Liver (tissue), 9 donors: ENCODE results near the gene ALX3. TPM values are rescaled to one million over a fixed set of nuclear protein-coding genes. Genes with fewer than 3 reads are reported as not detected.

Experiments used
- DNase-seq: peaks from one replicate; pipeline ENCODE4 v3.0.0-alpha.2; 2017; ENCODE audit warnings: low spot score
- H3K27ac ChIP-seq, 2 donors: one replicate each; pipeline ENCODE4 v1.7.0; 2013; ENCODE audit warnings: inconsistent platforms in 2 of 2, low read length in 2 of 2, control low read depth in 1 of 2, low read depth in 1 of 2, mild to moderate bottlenecking in 1 of 2
- H3K27me3 ChIP-seq, 4 donors: one replicate each; pipeline versions ENCODE4 v1.6.1 to v1.7.0; 2013; ENCODE audit warnings: low read length in 3 of 4, inconsistent platforms in 1 of 4, mild to moderate bottlenecking in 1 of 4, moderate library complexity in 1 of 4; ENCODE audit not compliant: control insufficient read depth in 4 of 4, insufficient read depth in 4 of 4
- H3K36me3 ChIP-seq, 4 donors: one replicate each; pipeline versions ENCODE4 v1.6.1 to v1.7.0; 2013; ENCODE audit warnings: low read length in 3 of 4, mild to moderate bottlenecking in 3 of 4, low read depth in 1 of 4, moderate library complexity in 1 of 4; ENCODE audit not compliant: control insufficient read depth in 4 of 4, insufficient read depth in 3 of 4
- H3K4me1 ChIP-seq, 4 donors: one replicate each; pipeline versions ENCODE4 v1.6.1 to v1.7.0; 2013; ENCODE audit warnings: low read length in 3 of 4, mild to moderate bottlenecking in 3 of 4, moderate library complexity in 1 of 4; ENCODE audit not compliant: control insufficient read depth in 4 of 4, insufficient read depth in 4 of 4
- H3K4me3 ChIP-seq, 3 donors: one replicate each; pipeline versions ENCODE4 v1.6.1 to v1.7.0; 2013; ENCODE audit warnings: low read length in 3 of 3, control low read depth in 1 of 3, low read depth in 1 of 3, mild to moderate bottlenecking in 1 of 3
- H3K9ac ChIP-seq, 2 donors: one replicate each; pipeline ENCODE4 v1.7.0; 2013; ENCODE audit warnings: low read length in 2 of 2, mild to moderate bottlenecking in 2 of 2, moderate library complexity in 2 of 2, control low read depth in 1 of 2, low read depth in 1 of 2
- H3K9me3 ChIP-seq, 4 donors: one replicate each; pipeline versions ENCODE4 v1.6.1 to v1.7.0; 2013; ENCODE audit warnings: low read length in 3 of 4; ENCODE audit not compliant: control insufficient read depth in 4 of 4
- ATF3 ChIP-seq: IDR thresholded peaks from 2 replicates; pipeline ENCODE4 v1.6.1; 2016; ENCODE audit warnings: antibody characterized with exemption
- CTCF ChIP-seq: fragments of 150-350 bp; IDR thresholded peaks from 2 replicates; pipeline ENCODE4 v1.5.1; 2017; ENCODE audit warnings: improper control_type of control experiment, low read depth, low read length; ENCODE audit not compliant: missing input control
- EGR1 ChIP-seq, 2 donors: IDR thresholded peaks; 2 replicates each; pipeline ENCODE4 v1.6.1; 2016 to 2018; ENCODE audit warnings: antibody characterized with exemption in 2 of 2, low read depth in 2 of 2
- FOXA1 ChIP-seq: IDR thresholded peaks from 2 replicates; pipeline ENCODE4 v1.6.1; 2016; ENCODE audit warnings: antibody characterized with exemption
- FOXA2 ChIP-seq: IDR thresholded peaks from 2 replicates; pipeline ENCODE4 v1.6.1; 2016; ENCODE audit warnings: antibody characterized with exemption
- GABPA ChIP-seq, 2 donors: IDR thresholded peaks in 1 of 2; conservative IDR thresholded peaks in 1 of 2; 2 replicates each; pipeline ENCODE4 v1.6.1; 2016; ENCODE audit warnings: antibody characterized with exemption in 2 of 2, mild to moderate bottlenecking in 1 of 2, moderate library complexity in 1 of 2
- HNF4A ChIP-seq, 2 donors: conservative IDR thresholded peaks; 2 replicates each; pipeline ENCODE4 v1.6.1; 2016; ENCODE audit warnings: antibody characterized with exemption in 2 of 2, mild to moderate bottlenecking in 2 of 2
- HNF4G ChIP-seq: IDR thresholded peaks from 2 replicates; pipeline ENCODE4 v1.6.1; 2016; ENCODE audit warnings: antibody characterized with exemption
- JUND ChIP-seq, 2 donors: IDR thresholded peaks; 2 replicates each; pipeline ENCODE4 v1.6.1; 2016; ENCODE audit warnings: antibody characterized with exemption in 2 of 2
- NR2F2 ChIP-seq: IDR thresholded peaks from 2 replicates; pipeline ENCODE4 v1.6.1; 2016; ENCODE audit warnings: antibody characterized with exemption
- RAD21 ChIP-seq, 2 donors: IDR thresholded peaks; 2 replicates each; pipeline ENCODE4 v1.6.1; 2016; ENCODE audit warnings: antibody characterized with exemption in 2 of 2, mild to moderate bottlenecking in 2 of 2
- RXRA ChIP-seq, 2 donors: IDR thresholded peaks; 2 replicates each; pipeline ENCODE4 v1.6.1; 2017 to 2018; ENCODE audit warnings: antibody characterized with exemption in 2 of 2, mild to moderate bottlenecking in 1 of 2
- SP1 ChIP-seq: IDR thresholded peaks from 2 replicates; pipeline ENCODE4 v1.6.1; 2018; ENCODE audit warnings: antibody characterized with exemption, mild to moderate bottlenecking
- TAF1 ChIP-seq: conservative IDR thresholded peaks from 2 replicates; pipeline ENCODE4 v1.6.1; 2016; ENCODE audit warnings: antibody characterized with exemption, mild to moderate bottlenecking
- YY1 ChIP-seq: IDR thresholded peaks from 2 replicates; pipeline ENCODE4 v1.6.1; 2016; ENCODE audit warnings: antibody characterized with exemption, mild to moderate bottlenecking
- ZBTB33 ChIP-seq: IDR thresholded peaks from 2 replicates; pipeline ENCODE4 v1.6.1; 2016; ENCODE audit warnings: antibody characterized with exemption
- WGBS: extraction: QIAGEN DNeasy Blood & Tissue Kit; methylation state at CpG from one replicate; pipeline ENCODE4 v1.1.7; 2013; 5-methylcytosine and 5-hydroxymethylcytosine counted together
- polyA plus RNA-seq, 2 donors: library from polyadenylated mRNA; stranded (reverse) in 1 of 2; unstranded in 1 of 2; fragments of 200-250 nt in 1 of 2; fragments of >200 nt in 1 of 2; fragmentation: Nextera tagmentation in 1 of 2; extraction: Ambion mirVana in 1 of 2; gene quantifications; one replicate each; pipeline versions ENCODE4 v1.2.1 to v1.2.3, GENCODE V29; 2013 to 2015
- total RNA-seq, 2 donors: library from RNA; depleted of rRNA; stranded (reverse); fragments of >200 nt; gene quantifications; one replicate each; pipeline ENCODE4 v1.2.3, GENCODE V29; 2014
- TF ChIP-seq, protein P1 (sequence below): IDR thresholded peaks from 2 replicates; pipeline ENCODE4 v1.6.1; 2016; ENCODE audit warnings: antibody characterized with exemption, mild to moderate bottlenecking
- TF ChIP-seq, protein P2 (sequence below): IDR thresholded peaks from 2 replicates; pipeline ENCODE4 v1.6.1; 2016; ENCODE audit warnings: antibody characterized with exemption
- donor health status: healthy.
- donor health status: healthy.
- donor health status: healthy.
- donor health status: healthy.
- donor health status: healthy.

ALX3 gene
- total and polyA plus RNA-seq, 4 donors: not detected

DNA sequence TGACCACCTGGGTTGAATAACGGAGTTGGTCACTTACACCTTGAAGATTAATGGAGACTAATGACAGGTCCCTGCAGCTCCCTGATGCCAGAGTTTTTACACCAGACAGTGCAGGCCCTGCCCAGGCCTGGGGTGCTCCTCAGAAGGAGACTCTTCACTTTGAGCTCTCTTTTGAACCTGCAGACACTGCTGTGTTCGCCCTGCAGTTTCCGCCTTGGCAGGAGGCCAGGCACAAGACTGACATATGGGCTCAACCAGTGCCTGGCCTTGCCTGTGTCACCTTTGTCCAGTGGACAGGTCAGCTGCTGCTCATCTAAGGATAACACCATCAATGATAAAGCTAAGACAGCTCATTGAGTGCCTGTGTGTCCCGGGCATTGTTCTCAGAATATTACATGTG lies 30.8 kb downstream of the ALX3 start (continued):
- TF ChIP-seq, protein P1, sequence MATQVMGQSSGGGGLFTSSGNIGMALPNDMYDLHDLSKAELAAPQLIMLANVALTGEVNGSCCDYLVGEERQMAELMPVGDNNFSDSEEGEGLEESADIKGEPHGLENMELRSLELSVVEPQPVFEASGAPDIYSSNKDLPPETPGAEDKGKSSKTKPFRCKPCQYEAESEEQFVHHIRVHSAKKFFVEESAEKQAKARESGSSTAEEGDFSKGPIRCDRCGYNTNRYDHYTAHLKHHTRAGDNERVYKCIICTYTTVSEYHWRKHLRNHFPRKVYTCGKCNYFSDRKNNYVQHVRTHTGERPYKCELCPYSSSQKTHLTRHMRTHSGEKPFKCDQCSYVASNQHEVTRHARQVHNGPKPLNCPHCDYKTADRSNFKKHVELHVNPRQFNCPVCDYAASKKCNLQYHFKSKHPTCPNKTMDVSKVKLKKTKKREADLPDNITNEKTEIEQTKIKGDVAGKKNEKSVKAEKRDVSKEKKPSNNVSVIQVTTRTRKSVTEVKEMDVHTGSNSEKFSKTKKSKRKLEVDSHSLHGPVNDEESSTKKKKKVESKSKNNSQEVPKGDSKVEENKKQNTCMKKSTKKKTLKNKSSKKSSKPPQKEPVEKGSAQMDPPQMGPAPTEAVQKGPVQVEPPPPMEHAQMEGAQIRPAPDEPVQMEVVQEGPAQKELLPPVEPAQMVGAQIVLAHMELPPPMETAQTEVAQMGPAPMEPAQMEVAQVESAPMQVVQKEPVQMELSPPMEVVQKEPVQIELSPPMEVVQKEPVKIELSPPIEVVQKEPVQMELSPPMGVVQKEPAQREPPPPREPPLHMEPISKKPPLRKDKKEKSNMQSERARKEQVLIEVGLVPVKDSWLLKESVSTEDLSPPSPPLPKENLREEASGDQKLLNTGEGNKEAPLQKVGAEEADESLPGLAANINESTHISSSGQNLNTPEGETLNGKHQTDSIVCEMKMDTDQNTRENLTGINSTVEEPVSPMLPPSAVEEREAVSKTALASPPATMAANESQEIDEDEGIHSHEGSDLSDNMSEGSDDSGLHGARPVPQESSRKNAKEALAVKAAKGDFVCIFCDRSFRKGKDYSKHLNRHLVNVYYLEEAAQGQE: no peak
- TF ChIP-seq GABPA (IDR thresholded peaks at IDR 0.05 in 1 of 2, conservative IDR thresholded peaks at IDR 0.05 in 1 of 2): no peak
- TF ChIP-seq EGR1 (IDR thresholded peaks at IDR 0.05; ENCODE audit: low read depth in 2 of 2): no peak
- TF ChIP-seq NR2F2: no peak
- TF ChIP-seq RXRA (IDR thresholded peaks at IDR 0.05): no peak
- TF ChIP-seq, protein P2, sequence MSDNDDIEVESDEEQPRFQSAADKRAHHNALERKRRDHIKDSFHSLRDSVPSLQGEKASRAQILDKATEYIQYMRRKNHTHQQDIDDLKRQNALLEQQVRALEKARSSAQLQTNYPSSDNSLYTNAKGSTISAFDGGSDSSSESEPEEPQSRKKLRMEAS: no peak
- TF ChIP-seq HNF4A (conservative IDR thresholded peaks at IDR 0.05): no peak
- TF ChIP-seq FOXA1: no peak
- TF ChIP-seq SP1: no peak
- TF ChIP-seq JUND (IDR thresholded peaks at IDR 0.05): no peak

- 96% methylated on average over 5 of the region's 5 CpGs for WGBS
- DNase-seq: no peak
- H3K27me3 ChIP-seq: no peaks in the 10 kb centered on the region
- no peak overlapping the region for H3K27ac ChIP-seq
- no peak overlapping the region for H3K9ac ChIP-seq
- no peaks in the 10 kb centered on the region for H3K9me3 ChIP-seq
- H3K4me1 ChIP-seq: peaks cover 5 to 16% (median 10%) of the 10 kb centered on the region in 4 donors
- no peak overlapping the region for H3K4me3 ChIP-seq
- H3K36me3 ChIP-seq: peaks cover 8 to 49% (median 46%) of the 10 kb centered on the region in 4 donors
- TF ChIP-seq SP1 (no peak), FOXA1 (no peak), TAF1 (no peak), YY1 (no peak), GABPA (IDR thresholded peaks at IDR 0.05 in 1 of 2, conservative IDR thresholded peaks at IDR 0.05 in 1 of 2) (no peak), EGR1 (IDR thresholded peaks at IDR 0.05; ENCODE audit: low read depth in 2 of 2) (no peak), HNF4A (conservative IDR thresholded peaks at IDR 0.05) (no peak), RXRA (IDR thresholded peaks at IDR 0.05) (no peak), ZBTB33 (no peak), NR2F2 (no peak), ATF3 (no peak), FOXA2 (no peak), RAD21 (IDR thresholded peaks at IDR 0.05) (no peak), HNF4G (no peak), JUND (IDR thresholded peaks at IDR 0.05) (no peak), CTCF (no peak)
- TF ChIP-seq, protein P2: no peak
- TF ChIP-seq, protein P1: no peak
Measured at GRCh38 chr1:110038271-110038670, 32.2 kb downstream of the ALX3 start.
